Heart left ventricle (tissue), 16 donors: ENCODE data around the gene PPP1R12B. TPM values are rescaled to one million over a fixed set of nuclear protein-coding genes. Genes with fewer than 3 reads are reported as not detected.
"Not testable (repeated sequence)": the region's sequence is repeated elsewhere in the genome, so short reads cannot be mapped to it uniquely, and the experiment has no call there.

Source experiments
- ATAC-seq, 4 donors: fragments of 200-7000 bp; cut with Tn5 transposase; one replicate each; pipeline ENCODE4 v1.9.1; 2020 to 2022; ENCODE audit warnings: moderate library complexity in 4 of 4, mild to moderate bottlenecking in 3 of 4, moderate number of reproducible peaks in 1 of 4
- DNase-seq, 5 donors: peaks; one replicate each; pipeline ENCODE4 v3.0.0-alpha.2; 2020
- H3K27ac ChIP-seq, 12 donors: fragments of 200-600 bp; sonication (generic) in 4 of 12; one replicate each; pipeline versions ENCODE4 v1.5.0 to v1.8.0; 2016 to 2022; ENCODE audit warnings: mild to moderate bottlenecking in 2 of 12
- H3K27me3 ChIP-seq, 9 donors: fragments of 200-600 bp; sonication (generic) in 2 of 9; one replicate each; pipeline versions ENCODE4 v1.5.1 to v1.8.0; 2016 to 2022; ENCODE audit warnings: mild to moderate bottlenecking in 3 of 9
- H3K36me3 ChIP-seq, 9 donors: fragments of 200-600 bp; sonication (generic) in 2 of 9; one replicate each; pipeline versions ENCODE4 v1.5.0 to v1.8.0; 2018 to 2022; ENCODE audit warnings: mild to moderate bottlenecking in 2 of 9
- H3K4me1 ChIP-seq, 12 donors: fragments of 200-600 bp; sonication (generic) in 4 of 12; one replicate each; pipeline versions ENCODE4 v1.5.0 to v1.8.0; 2016 to 2022; ENCODE audit warnings: mild to moderate bottlenecking in 3 of 12
- H3K4me3 ChIP-seq, 12 donors: fragments of 200-600 bp; sonication (generic) in 4 of 12; one replicate each; pipeline versions ENCODE4 v1.5.0 to v1.8.0; 2017 to 2022; ENCODE audit warnings: mild to moderate bottlenecking in 9 of 12, moderate library complexity in 4 of 12
- H3K9me3 ChIP-seq, 12 donors: fragments of 200-600 bp; sonication (generic) in 4 of 12; one replicate each; pipeline versions ENCODE4 v1.5.0 to v1.8.0; 2016 to 2022; ENCODE audit warnings: mild to moderate bottlenecking in 1 of 12
- POLR2A ChIP-seq, 2 donors: fragments of 450-650 bp; IDR thresholded peaks; one replicate each; pipeline ENCODE4 v1.6.1; 2017; ENCODE audit warnings: antibody characterized with exemption in 2 of 2, mild to moderate bottlenecking in 2 of 2, moderate library complexity in 2 of 2
- WGBS, 4 donors: extraction: QIAGEN DNeasy Blood & Tissue Kit in 2 of 4; methylation state at CpG; one replicate each; pipeline versions ENCODE4 v1.1.5 to v1.1.7; 2013 to 2018; 5-methylcytosine and 5-hydroxymethylcytosine counted together
- intact Hi-C, 10 donors: fragments of 100-400 bp; cut with DNase I; formaldehyde crosslinking; loops; one replicate each; pipeline versions ENCODE4 v1.11.1 to v1.14.2; 2022
- polyA plus RNA-seq, 2 donors: library from polyadenylated mRNA; stranded (reverse); fragments of 200-250 nt; gene quantifications; one replicate each; pipeline ENCODE4 v1.2.3, GENCODE V29; 2013
- total RNA-seq, 9 donors: library from RNA; depleted of rRNA in 2 of 9; stranded (reverse); fragments of >200 nt in 2 of 9; fragmentation: NEBNext Ultra II Directional in 3 of 9; extraction: Animal tissue kit (Norgen Biotek cat#: 25700) in 3 of 9; gene quantifications; one replicate each; pipeline versions ENCODE4 v1.1.0 to v1.2.4, GENCODE V29; 2016 to 2023
- TF ChIP-seq, protein P1 (sequence below), 12 donors: fragments of 200-600 bp; sonication (generic) in 4 of 12; IDR thresholded peaks; one replicate each; pipeline versions ENCODE4 v1.5.0 to v1.8.0; 2018 to 2022; ENCODE audit warnings: antibody characterized with exemption in 12 of 12, mild to moderate bottlenecking in 5 of 12
- donor health status: ischemic (EF 13 %, LVEDD 7.1; RV severe dilation, severe dysfunction).
- donor health status: healthy with polysubstance abuse.
- donor health status: DM: no; HTN: yes; CAD: no.
- donor health status: DM: no; HTN: no; CAD: no.
- donor health status: ischemic (EF 25% LVEDD 6.9; RV normal size, moderate dysfunction).
- donor health status: ischemic (EF 25% LVEDD 5.7; RV mildly dilated, moderate dysfunction).
- donor health status: healthy.
- donor health status: DM: yes; HTN: yes; CAD: no.
- donor health status: ischemic (EF 35%, LVEDD 5.7; RV mildly dilated, moderate dysfunction).
- donor health status: nonischemic (EF 11% LVEDD 7.7; RV severe dilation, severe dysfunction).
- donor health status: DM: yes; HTN: yes; CAD: no.
- donor health status: PGD.
- donor health status: ischemic (EF 29% LVEDD 5.4; RV normal size, mild dysfunction).
- donor health status: nonischemic (EF 23%, LVEDD 6.1; RV moderate dilation, normal function).

PPP1R12B gene
- total and polyA plus RNA-seq, 11 donors: 49.9 to 972 (median 559) TPM

GRCh38 chr1:202379884-202380529 lies 31.5 kb downstream of the PPP1R12B start:
- DNase-seq, H3K36me3 ChIP-seq, intact Hi-C loops, H3K27ac ChIP-seq, H3K9me3 ChIP-seq, H3K27me3 ChIP-seq, H3K4me3 ChIP-seq, ATAC-seq: not testable (repeated sequence)
- TF ChIP-seq, protein P1, sequence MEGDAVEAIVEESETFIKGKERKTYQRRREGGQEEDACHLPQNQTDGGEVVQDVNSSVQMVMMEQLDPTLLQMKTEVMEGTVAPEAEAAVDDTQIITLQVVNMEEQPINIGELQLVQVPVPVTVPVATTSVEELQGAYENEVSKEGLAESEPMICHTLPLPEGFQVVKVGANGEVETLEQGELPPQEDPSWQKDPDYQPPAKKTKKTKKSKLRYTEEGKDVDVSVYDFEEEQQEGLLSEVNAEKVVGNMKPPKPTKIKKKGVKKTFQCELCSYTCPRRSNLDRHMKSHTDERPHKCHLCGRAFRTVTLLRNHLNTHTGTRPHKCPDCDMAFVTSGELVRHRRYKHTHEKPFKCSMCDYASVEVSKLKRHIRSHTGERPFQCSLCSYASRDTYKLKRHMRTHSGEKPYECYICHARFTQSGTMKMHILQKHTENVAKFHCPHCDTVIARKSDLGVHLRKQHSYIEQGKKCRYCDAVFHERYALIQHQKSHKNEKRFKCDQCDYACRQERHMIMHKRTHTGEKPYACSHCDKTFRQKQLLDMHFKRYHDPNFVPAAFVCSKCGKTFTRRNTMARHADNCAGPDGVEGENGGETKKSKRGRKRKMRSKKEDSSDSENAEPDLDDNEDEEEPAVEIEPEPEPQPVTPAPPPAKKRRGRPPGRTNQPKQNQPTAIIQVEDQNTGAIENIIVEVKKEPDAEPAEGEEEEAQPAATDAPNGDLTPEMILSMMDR (IDR thresholded peaks at IDR 0.05): peak in 1 of 12 donors; percentile 15
- H3K4me1 ChIP-seq: peaks cover 0 to 18% (median 6%) of the 10 kb centered on the region in 12 donors
- WGBS, 4 donors: 45 to 55% (median 49%) methylated on average over 4 of the region's 4 CpGs

DNA sequence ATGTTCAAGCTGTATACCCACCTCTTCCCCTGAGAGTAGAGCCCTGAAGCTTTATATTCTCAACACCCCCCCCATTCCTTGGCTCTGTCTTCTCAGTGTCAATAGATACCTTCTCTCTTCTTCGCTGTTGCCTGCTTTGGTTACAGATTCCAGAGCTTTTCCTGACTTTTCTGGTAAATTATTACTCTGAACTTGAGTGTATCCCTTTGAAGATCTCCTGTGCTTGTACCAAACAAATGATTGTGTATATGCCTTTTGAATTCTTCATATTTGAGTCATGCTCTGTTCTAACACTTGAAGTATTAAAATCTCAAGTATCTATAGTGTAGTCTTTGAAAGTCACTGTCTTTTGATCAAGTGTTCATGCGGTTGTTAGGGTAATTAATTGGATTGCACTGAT lies 32.0 kb downstream of the PPP1R12B start:
- 78 to 85% (median 83%) methylated on average over 2 of the region's 2 CpGs for WGBS, 4 donors
- H3K27ac ChIP-seq, intact Hi-C loops, H3K4me3 ChIP-seq, DNase-seq, H3K27me3 ChIP-seq, ATAC-seq, H3K36me3 ChIP-seq, H3K9me3 ChIP-seq: not testable (repeated sequence)
- peaks cover 0 to 18% (median 6%) of the 10 kb centered on the region in 12 donors for H3K4me1 ChIP-seq
- TF ChIP-seq, protein P1 (IDR thresholded peaks at IDR 0.05): peak in 1 of 12 donors; percentile 0

DNA sequence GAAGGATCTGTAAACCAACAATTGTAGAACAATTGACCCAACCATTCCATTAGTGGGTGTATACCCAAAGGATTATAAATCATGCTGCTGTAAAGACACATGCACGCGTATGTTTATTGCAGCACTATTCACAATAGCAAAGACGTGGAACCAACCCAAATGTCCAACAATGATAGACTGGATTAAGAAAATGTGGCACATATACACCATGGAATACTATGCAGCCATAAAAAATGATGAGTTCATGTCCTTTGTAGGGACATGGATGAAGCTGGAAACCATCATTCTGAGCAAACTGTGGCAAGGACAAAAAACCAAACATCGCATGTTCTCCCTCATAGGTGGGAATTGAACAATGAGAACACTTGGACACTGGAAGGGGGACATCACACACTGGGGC lies 33.4 kb downstream of the PPP1R12B start:
- intact Hi-C loops, H3K36me3 ChIP-seq, H3K4me3 ChIP-seq, H3K27me3 ChIP-seq, H3K27ac ChIP-seq, ATAC-seq, H3K9me3 ChIP-seq, DNase-seq: not testable (repeated sequence)
- H3K4me1 ChIP-seq: peaks cover 0 to 13% (median 0%) of the 10 kb centered on the region in 12 donors
- 82 to 98% (median 96%) methylated on average over 4 of the region's 4 CpGs for WGBS, 4 donors

DNA sequence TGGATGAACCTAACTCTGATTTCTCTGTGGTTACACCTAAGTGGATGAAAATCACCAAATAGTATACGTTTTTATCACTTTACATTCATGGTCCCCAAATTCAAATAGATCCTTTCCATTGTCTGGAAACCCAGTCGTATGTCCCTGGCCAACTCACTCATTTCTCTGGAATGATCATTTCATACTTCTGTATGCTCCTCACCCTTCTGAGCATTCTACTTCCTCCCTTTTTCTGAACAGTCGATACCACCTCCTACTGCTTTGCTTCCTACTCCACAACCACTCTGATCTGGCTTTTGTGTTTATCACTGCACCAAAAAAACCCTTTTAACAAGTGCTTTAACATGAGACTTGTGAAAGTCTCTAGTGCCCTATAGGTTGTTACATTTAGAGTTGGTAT lies 47.3 kb downstream of the PPP1R12B start:
- peaks cover 0 to 27% (median 13%) of the 10 kb centered on the region in 12 donors for H3K4me1 ChIP-seq
- H3K36me3 ChIP-seq, H3K27ac ChIP-seq, DNase-seq, H3K4me3 ChIP-seq, H3K9me3 ChIP-seq, H3K27me3 ChIP-seq, ATAC-seq, intact Hi-C loops: not testable (repeated sequence)
- WGBS, 4 donors: 41 to 54% (median 48%) methylated on average over 3 of the region's 3 CpGs

- no peaks in the 10 kb centered on the region for H3K27me3 ChIP-seq
- H3K9me3 ChIP-seq: no peaks in the 10 kb centered on the region
- no peak for DNase-seq
- H3K36me3 ChIP-seq: no peaks in the 10 kb centered on the region
- ATAC-seq: no peak
- intact Hi-C loops: no loop called here
- H3K4me1 ChIP-seq: peaks cover 0 to 33% (median 15%) of the 10 kb centered on the region in 12 donors
- no peak for TF ChIP-seq POLR2A (IDR thresholded peaks at IDR 0.05)
- TF ChIP-seq, protein P1 (IDR thresholded peaks at IDR 0.05): no peak
- H3K4me3 ChIP-seq: no peak overlapping the region
- peak overlapping the region in 1 of 12 donors; percentile 21 for H3K27ac ChIP-seq
Observed at GRCh38 chr1:202397256-202397655, 48.8 kb downstream of the PPP1R12B start.

DNA sequence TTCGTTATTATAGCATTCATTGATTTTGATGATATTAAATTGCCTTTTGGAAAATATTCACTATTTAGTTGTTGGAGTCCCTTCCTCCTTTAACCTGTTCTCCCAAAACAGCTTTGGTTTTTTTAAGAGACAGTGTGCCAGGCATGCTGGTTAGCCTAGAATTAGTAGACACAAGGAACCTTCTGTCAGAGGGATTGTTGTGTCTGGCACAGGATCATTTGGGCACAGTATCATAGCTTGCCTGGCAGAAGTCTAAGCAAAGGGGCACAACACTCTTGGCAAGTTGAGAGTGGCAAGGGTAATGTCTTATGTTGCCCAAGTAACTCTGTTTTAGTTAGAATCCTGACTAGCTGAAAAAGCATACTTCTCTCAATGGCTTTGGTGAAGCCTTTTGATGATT lies 49.9 kb downstream of the PPP1R12B start:
- ATAC-seq: peak; percentile 57 to 65 (median 61)
- DNase-seq, H3K9me3 ChIP-seq, intact Hi-C loops, H3K27me3 ChIP-seq, H3K4me3 ChIP-seq, H3K36me3 ChIP-seq: not testable (repeated sequence)
- 74 to 86% (median 77%) methylated on average over 1 of the region's 1 CpG for WGBS, 4 donors
- Histone ChIP-seq H3K4me1 (peaks cover 0 to 44% (median 15%) of the 10 kb centered on the region in 12 donors), H3K27ac (peak overlapping the region in 3 of 12 donors; percentile 20 to 22 (median 22))
